Measurements from ENCODE around the gene TRAM2.

DNA sequence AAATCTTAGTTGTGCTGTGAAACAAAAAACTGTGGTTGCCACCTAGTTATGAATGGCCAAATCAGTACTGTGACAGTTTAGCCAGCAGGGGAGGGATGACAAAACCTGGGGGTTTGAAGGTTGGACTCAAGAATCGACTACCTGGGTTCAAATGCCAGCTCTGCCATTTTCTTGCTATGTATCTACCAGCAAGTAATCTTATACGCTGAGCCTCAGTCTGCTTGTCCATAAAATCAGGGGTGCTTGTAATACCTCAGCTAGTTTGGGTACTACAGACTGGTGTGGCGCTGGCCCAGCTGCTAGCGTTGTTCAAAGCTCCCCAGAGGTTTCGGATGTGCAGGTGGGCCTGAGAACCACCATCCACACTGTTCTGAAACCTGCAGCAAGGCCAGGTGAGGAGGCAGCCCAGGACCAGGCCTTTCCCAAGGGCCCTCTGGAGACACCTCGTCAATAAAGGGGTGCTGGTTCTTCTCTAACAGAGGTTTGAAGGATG lies 40.4 kb downstream of the TRAM2 start:
- TF ChIP-seq, protein P1, sequence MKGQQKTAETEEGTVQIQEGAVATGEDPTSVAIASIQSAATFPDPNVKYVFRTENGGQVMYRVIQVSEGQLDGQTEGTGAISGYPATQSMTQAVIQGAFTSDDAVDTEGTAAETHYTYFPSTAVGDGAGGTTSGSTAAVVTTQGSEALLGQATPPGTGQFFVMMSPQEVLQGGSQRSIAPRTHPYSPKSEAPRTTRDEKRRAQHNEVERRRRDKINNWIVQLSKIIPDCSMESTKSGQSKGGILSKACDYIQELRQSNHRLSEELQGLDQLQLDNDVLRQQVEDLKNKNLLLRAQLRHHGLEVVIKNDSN (IDR thresholded peaks at IDR 0.05; ENCODE audit: borderline replicate concordance, extremely low read length, insufficient read depth, low read depth, low read length): no peak
- TF ChIP-seq HCFC1 (IDR thresholded peaks at IDR 0.05; ENCODE audit: low read length): no peak
